Measurements from ENCODE around the gene NPFF.

DNA sequence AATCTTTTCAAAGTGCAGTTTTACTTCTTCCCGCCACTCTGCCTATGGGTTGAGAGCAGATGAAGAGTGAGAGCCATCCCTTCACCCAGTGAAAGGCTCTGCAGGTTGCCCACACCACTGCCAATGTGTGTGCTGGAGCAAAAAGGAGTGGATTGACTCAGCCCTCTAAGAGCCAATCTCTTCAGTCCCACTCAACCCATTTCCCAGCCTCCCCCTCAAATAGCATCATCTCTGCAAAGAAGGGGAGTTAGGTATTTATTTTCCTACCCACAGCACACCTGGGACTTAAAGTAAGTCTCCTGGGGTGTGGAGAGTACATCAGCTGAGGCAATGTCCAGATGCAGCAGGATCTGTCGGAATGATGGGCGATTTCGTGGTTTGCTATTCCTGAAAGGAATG, 23.3 kb downstream of the NPFF start:
- TF ChIP-seq RAD21 (conservative IDR thresholded peaks at IDR 0.05 in 1 of 2, IDR thresholded peaks at IDR 0.05 in 1 of 2) (no peak), ZFP36 (IDR thresholded peaks at IDR 0.05; ENCODE audit: borderline replicate concordance, partially characterized antibody) (no peak), POLR2AphosphoS2 (conservative IDR thresholded peaks at IDR 0.05; ENCODE audit: low read length) (no peak; the same call in 1 of the 2 replicates), CEBPB (IDR thresholded peaks at IDR 0.05) (no peak), MAFK (IDR thresholded peaks at IDR 0.05; ENCODE audit: partially characterized antibody) (no peak), JUNB (IDR thresholded peaks at IDR 0.05) (no peak), BHLHE40 (IDR thresholded peaks at IDR 0.05; ENCODE audit: low read depth, low read length) (no peak), RFX5 (IDR thresholded peaks at IDR 0.05) (no peak)
- TF ChIP-seq, protein P1, sequence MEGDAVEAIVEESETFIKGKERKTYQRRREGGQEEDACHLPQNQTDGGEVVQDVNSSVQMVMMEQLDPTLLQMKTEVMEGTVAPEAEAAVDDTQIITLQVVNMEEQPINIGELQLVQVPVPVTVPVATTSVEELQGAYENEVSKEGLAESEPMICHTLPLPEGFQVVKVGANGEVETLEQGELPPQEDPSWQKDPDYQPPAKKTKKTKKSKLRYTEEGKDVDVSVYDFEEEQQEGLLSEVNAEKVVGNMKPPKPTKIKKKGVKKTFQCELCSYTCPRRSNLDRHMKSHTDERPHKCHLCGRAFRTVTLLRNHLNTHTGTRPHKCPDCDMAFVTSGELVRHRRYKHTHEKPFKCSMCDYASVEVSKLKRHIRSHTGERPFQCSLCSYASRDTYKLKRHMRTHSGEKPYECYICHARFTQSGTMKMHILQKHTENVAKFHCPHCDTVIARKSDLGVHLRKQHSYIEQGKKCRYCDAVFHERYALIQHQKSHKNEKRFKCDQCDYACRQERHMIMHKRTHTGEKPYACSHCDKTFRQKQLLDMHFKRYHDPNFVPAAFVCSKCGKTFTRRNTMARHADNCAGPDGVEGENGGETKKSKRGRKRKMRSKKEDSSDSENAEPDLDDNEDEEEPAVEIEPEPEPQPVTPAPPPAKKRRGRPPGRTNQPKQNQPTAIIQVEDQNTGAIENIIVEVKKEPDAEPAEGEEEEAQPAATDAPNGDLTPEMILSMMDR (IDR thresholded peaks at IDR 0.05): no peak
- TF ChIP-seq, protein P2, sequence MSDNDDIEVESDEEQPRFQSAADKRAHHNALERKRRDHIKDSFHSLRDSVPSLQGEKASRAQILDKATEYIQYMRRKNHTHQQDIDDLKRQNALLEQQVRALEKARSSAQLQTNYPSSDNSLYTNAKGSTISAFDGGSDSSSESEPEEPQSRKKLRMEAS (IDR thresholded peaks at IDR 0.05): no peak
- TF ChIP-seq, protein P3, sequence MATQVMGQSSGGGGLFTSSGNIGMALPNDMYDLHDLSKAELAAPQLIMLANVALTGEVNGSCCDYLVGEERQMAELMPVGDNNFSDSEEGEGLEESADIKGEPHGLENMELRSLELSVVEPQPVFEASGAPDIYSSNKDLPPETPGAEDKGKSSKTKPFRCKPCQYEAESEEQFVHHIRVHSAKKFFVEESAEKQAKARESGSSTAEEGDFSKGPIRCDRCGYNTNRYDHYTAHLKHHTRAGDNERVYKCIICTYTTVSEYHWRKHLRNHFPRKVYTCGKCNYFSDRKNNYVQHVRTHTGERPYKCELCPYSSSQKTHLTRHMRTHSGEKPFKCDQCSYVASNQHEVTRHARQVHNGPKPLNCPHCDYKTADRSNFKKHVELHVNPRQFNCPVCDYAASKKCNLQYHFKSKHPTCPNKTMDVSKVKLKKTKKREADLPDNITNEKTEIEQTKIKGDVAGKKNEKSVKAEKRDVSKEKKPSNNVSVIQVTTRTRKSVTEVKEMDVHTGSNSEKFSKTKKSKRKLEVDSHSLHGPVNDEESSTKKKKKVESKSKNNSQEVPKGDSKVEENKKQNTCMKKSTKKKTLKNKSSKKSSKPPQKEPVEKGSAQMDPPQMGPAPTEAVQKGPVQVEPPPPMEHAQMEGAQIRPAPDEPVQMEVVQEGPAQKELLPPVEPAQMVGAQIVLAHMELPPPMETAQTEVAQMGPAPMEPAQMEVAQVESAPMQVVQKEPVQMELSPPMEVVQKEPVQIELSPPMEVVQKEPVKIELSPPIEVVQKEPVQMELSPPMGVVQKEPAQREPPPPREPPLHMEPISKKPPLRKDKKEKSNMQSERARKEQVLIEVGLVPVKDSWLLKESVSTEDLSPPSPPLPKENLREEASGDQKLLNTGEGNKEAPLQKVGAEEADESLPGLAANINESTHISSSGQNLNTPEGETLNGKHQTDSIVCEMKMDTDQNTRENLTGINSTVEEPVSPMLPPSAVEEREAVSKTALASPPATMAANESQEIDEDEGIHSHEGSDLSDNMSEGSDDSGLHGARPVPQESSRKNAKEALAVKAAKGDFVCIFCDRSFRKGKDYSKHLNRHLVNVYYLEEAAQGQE (IDR thresholded peaks at IDR 0.05): no peak

Data from A549 (cell line).